Naive thymus-derived CD4-positive, alpha-beta T cell (primary cell): Measurements from ENCODE around the gene MAML2. TPM values are rescaled to one million over a fixed set of nuclear protein-coding genes. Genes with fewer than 3 reads are reported as not detected.

ENCODE experiments used
- ATAC-seq: fragments of 150-1000 bp; cut with Tn5 transposase; 2 replicates; pipeline ENCODE4 v1.10.0; 2021; ENCODE audit warnings: mild to moderate bottlenecking, moderate library complexity
- CTCF ChIA-PET: fragments of 350-600 bp; sonication (Branson Sonifier 250); formaldehyde crosslinking; loops from one replicate; lab custom pipeline; 2021; ENCODE audit warnings: antibody characterized with exemption; lab: Charles Lee
- POLR2A ChIA-PET: fragments of 350-600 bp; sonication (Branson Sonifier 250); formaldehyde crosslinking; loops from one replicate; lab custom pipeline; 2021; ENCODE audit warnings: antibody characterized with exemption, inconsistent platforms; lab: Charles Lee
- DNase-seq, 9 donors: peaks; one replicate each; pipeline versions ENCODE4 v3.0.0 to v3.0.0-alpha.2; 2020 to 2022; ENCODE audit warnings: mixed read lengths in 1 of 9
- H3K27ac ChIP-seq: one replicate; pipeline ENCODE4 v1.7.0; 2013; ENCODE audit warnings: mild to moderate bottlenecking, low read depth, low read length, moderate library complexity
- H3K27me3 ChIP-seq, 2 donors: one replicate each; pipeline ENCODE4 v1.7.0; 2013; ENCODE audit warnings: low read length in 2 of 2, mild to moderate bottlenecking in 2 of 2, moderate library complexity in 2 of 2; ENCODE audit not compliant: control insufficient read depth in 2 of 2, insufficient read depth in 2 of 2
- H3K36me3 ChIP-seq, 3 experiments: 1 replicate in 2 of 3; 2 replicates in 1 of 3; pipeline ENCODE4 v1.7.0; 2013; ENCODE audit warnings: low read length in 3 of 3, mild to moderate bottlenecking in 3 of 3, moderate library complexity in 1 of 3; ENCODE audit not compliant: insufficient read depth in 3 of 3, control insufficient read depth in 2 of 3
- H3K4me1 ChIP-seq, 2 donors: one replicate each; pipeline ENCODE4 v1.7.0; 2013; ENCODE audit warnings: low read length in 2 of 2, mild to moderate bottlenecking in 2 of 2, moderate library complexity in 1 of 2; ENCODE audit not compliant: control insufficient read depth in 2 of 2, insufficient read depth in 2 of 2
- H3K4me3 ChIP-seq: 2 replicates; pipeline ENCODE4 v1.7.0; 2013; ENCODE audit warnings: mild to moderate bottlenecking, low read length
- H3K9me3 ChIP-seq, 3 experiments: 1 replicate in 2 of 3; 2 replicates in 1 of 3; pipeline ENCODE4 v1.7.0; 2013; ENCODE audit warnings: low read length in 3 of 3; ENCODE audit not compliant: control insufficient read depth in 2 of 3
- H3K27ac Mint-ChIP-seq, 9 donors: one replicate each; pipeline ENCODE4 v1.8.0; 2020 to 2022; ENCODE audit warnings: mixed read lengths in 9 of 9, mild to moderate bottlenecking in 8 of 9, moderate library complexity in 5 of 9, inconsistent platforms in 2 of 9
- H3K27me3 Mint-ChIP-seq, 5 donors: one replicate each; pipeline ENCODE4 v1.8.0; 2021 to 2022; ENCODE audit warnings: mixed read lengths in 5 of 5, mild to moderate bottlenecking in 1 of 5
- H3K36me3 Mint-ChIP-seq, 5 donors: one replicate each; pipeline ENCODE4 v1.8.0; 2020 to 2022; ENCODE audit warnings: mixed read lengths in 5 of 5, mild to moderate bottlenecking in 3 of 5, inconsistent platforms in 1 of 5
- H3K4me1 Mint-ChIP-seq, 7 donors: one replicate each; pipeline ENCODE4 v1.8.0; 2020 to 2022; ENCODE audit warnings: mixed read lengths in 7 of 7, mild to moderate bottlenecking in 3 of 7, inconsistent platforms in 1 of 7
- H3K4me3 Mint-ChIP-seq, 10 donors: one replicate each; pipeline ENCODE4 v1.8.0; 2020 to 2022; ENCODE audit warnings: mild to moderate bottlenecking in 10 of 10, mixed read lengths in 10 of 10, moderate library complexity in 6 of 10, inconsistent platforms in 2 of 10
- H3K9me3 Mint-ChIP-seq, 11 donors: one replicate each; pipeline ENCODE4 v1.8.0; 2020 to 2022; ENCODE audit warnings: mixed read lengths in 11 of 11, mild to moderate bottlenecking in 4 of 11, inconsistent platforms in 1 of 11, moderate library complexity in 1 of 11
- intact Hi-C, 2 donors: fragments of 100-400 bp; cut with micrococcal nuclease; formaldehyde crosslinking; loops; one replicate each; pipeline ENCODE4 v1.15.1; 2023
- polyA plus RNA-seq, 2 donors: library from polyadenylated mRNA; unstranded; fragments of 300-500 nt; fragmentation: Illumina TruSeq; gene quantifications; one replicate each; pipeline ENCODE4 v1.2.3, GENCODE V29; 2021
- total RNA-seq, 6 experiments: library from RNA in 5 of 6; stranded (reverse) in 5 of 6; gene quantifications; 1 replicate in 5 of 6; 2 replicates in 1 of 6; pipeline ENCODE4 v1.2.3 and lab custom pipeline; 2021 to 2026

The MAML2 gene
- total and polyA plus RNA-seq, 7 experiments from 2014 or later = 12.6 to 81.3 (median 52.5) TPM

DNA sequence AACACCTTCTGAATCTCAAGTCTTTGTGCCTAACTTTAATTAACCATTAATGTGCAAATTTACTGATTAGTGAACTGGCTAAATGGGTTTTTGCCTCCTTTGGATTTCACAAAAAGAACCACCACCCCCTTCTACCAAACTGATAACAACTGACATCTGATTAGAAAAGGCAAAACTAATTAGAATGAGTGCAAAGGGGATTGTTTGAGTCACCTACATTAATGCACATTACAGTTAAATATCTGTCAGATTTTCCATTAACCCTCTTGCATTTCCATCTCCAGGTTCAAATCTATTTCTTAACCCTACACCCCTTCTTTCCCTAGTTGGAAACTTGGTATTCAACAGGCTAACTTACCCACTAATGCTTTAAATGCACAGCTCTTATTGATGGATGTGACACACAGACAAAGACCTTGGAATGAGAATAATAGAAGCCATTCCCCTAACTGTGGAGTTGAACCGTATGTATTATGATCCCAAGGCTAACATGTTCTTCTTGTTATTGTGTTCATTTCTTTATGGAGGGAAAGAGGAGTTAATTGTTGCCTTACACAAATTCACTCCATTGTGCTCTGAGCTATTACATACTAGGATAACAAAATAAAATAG is 257.6 kb downstream of the MAML2 start:
- peaks cover 0 to 11% of the 10 kb centered on the region in 2 donors for H3K4me1 ChIP-seq
- CTCF ChIA-PET = no interaction called here
- H3K27me3 ChIP-seq = no peaks in the 10 kb centered on the region
- DNase-seq (no peak), ATAC-seq (no peak)
- Mint-ChIP-seq H3K36me3 (peaks cover 0 to 42% (median 26%) of the 10 kb centered on the region in 5 donors), H3K4me1 (peaks cover 4 to 46% (median 22%) of the 10 kb centered on the region in 7 donors), H3K9me3 (peaks cover 0 to 2% (median 0%) of the 10 kb centered on the region in 11 donors), H3K27ac (peak overlapping the region in 4 of 9 donors; percentile 48 to 74 (median 51)), H3K27me3 (no peaks in the 10 kb centered on the region), H3K4me3 (peak overlapping the region in 2 of 10 donors; percentile 0 to 25)
- H3K9me3 ChIP-seq = no peaks in the 10 kb centered on the region
- no peak overlapping the region for H3K4me3 ChIP-seq
- POLR2A ChIA-PET = interaction anchor here (1.0 to 1.6 kb wide), 2 partner anchors 73 to 254 kb away, joined by 3 to 6 read pairs; no protein-coding TSS in a partner anchor
- H3K36me3 ChIP-seq = peaks cover 0 to 9% (median 0%) of the 10 kb centered on the region in 3 experiments
- H3K27ac ChIP-seq = no peak overlapping the region
- intact Hi-C loops = loop anchor here in 1 of 2 donors (2.0 kb wide), 1 partner anchor 15 kb away; no protein-coding TSS in a partner anchor

DNA sequence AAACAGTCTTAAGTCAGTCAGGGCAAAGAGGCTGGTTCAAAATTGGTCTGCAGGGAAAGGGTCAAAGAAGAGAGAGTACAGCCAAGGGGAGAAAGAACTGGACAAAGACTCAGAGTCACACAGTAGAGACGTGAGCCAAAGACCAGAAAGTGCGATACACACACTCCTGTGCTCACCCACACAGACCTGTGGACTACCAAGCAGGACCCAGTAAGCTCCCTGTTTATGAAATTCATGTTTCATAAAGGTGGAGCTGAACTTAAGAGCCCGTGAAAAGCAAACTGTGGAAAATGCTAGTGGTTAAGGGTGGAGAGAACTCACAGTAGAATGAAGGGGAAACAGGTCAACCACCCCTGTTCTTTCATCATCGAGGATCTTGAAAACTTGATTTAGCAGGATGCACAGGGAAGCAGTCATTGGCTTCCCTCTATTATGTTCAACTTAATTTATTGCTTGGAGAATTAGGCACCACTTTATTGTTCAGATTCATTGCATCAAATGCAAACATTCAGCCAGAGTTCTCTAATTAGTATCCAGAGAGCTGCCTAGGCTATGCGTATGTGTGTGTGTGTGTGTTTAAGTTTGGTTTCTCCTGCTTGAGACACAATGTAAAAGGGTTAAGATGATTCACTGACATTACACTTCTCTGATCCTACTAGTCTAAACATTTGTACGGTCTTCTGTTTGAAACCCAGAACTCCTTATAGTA is 258.2 kb downstream of the MAML2 start:
- H3K9me3 ChIP-seq = no peaks in the 10 kb centered on the region
- Mint-ChIP-seq H3K9me3 (peaks cover 0 to 2% (median 0%) of the 10 kb centered on the region in 11 donors), H3K4me3 (peak overlapping the region in 1 of 10 donors; percentile 0), H3K36me3 (peaks cover 0 to 45% (median 27%) of the 10 kb centered on the region in 5 donors), H3K27me3 (no peaks in the 10 kb centered on the region), H3K4me1 (peaks cover 11 to 51% (median 23%) of the 10 kb centered on the region in 7 donors), H3K27ac (peak overlapping the region in 4 of 9 donors; percentile 48 to 74 (median 58))
- H3K4me3 ChIP-seq = no peak overlapping the region
- no peak overlapping the region for H3K27ac ChIP-seq
- H3K27me3 ChIP-seq = no peaks in the 10 kb centered on the region
- ChIA-PET POLR2A (interaction anchor here (1.0 to 1.6 kb wide), 3 partner anchors 72 to 255 kb away, joined by 3 to 6 read pairs (median 3); no protein-coding TSS in a partner anchor), CTCF (no interaction called here)
- intact Hi-C loops = loop anchor here in 1 of 2 donors (2.0 kb wide), 1 partner anchor 14 kb away; no protein-coding TSS in a partner anchor
- ATAC-seq (no peak), DNase-seq (no peak)
- peaks cover 0 to 8% (median 0%) of the 10 kb centered on the region in 3 experiments for H3K36me3 ChIP-seq
- H3K4me1 ChIP-seq = peaks cover 0 to 11% of the 10 kb centered on the region in 2 donors

DNA sequence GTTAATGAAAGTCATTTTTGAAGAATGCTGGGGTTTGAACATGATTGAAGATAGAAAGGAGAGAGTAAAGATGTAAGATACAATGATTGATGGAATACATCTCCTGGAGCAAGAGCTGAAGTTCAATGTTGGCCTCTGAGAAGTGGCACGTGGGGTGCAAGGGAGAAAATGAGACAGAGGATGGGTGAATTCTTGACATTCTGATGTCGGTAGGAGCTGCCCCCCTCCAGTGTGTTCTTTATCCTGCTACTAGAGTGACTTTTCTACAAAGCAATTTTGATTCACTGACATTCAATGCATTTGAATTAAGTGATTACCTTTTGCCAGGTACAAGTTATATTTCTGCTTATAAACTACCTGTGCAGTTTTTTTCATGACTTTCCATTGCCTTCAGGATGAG is 260.1 kb downstream of the MAML2 start:
- Mint-ChIP-seq H3K4me1 (peaks cover 12 to 46% (median 27%) of the 10 kb centered on the region in 7 donors), H3K4me3 (no peak overlapping the region), H3K9me3 (peaks cover 0 to 4% (median 0%) of the 10 kb centered on the region in 11 donors), H3K36me3 (peaks cover 0 to 44% (median 17%) of the 10 kb centered on the region in 5 donors), H3K27ac (no peak overlapping the region), H3K27me3 (no peaks in the 10 kb centered on the region)
- CTCF ChIA-PET = no interaction called here
- Histone ChIP-seq H3K9me3 (no peaks in the 10 kb centered on the region), H3K27me3 (no peaks in the 10 kb centered on the region), H3K4me1 (peaks cover 0 to 6% of the 10 kb centered on the region in 2 donors), H3K4me3 (no peak overlapping the region), H3K36me3 (peaks cover 0 to 1% (median 0%) of the 10 kb centered on the region in 3 experiments), H3K27ac (no peak overlapping the region)
- no peak for DNase-seq
- intact Hi-C loops = no loop called here
- POLR2A ChIA-PET = no interaction called here
- no peak for ATAC-seq

DNA sequence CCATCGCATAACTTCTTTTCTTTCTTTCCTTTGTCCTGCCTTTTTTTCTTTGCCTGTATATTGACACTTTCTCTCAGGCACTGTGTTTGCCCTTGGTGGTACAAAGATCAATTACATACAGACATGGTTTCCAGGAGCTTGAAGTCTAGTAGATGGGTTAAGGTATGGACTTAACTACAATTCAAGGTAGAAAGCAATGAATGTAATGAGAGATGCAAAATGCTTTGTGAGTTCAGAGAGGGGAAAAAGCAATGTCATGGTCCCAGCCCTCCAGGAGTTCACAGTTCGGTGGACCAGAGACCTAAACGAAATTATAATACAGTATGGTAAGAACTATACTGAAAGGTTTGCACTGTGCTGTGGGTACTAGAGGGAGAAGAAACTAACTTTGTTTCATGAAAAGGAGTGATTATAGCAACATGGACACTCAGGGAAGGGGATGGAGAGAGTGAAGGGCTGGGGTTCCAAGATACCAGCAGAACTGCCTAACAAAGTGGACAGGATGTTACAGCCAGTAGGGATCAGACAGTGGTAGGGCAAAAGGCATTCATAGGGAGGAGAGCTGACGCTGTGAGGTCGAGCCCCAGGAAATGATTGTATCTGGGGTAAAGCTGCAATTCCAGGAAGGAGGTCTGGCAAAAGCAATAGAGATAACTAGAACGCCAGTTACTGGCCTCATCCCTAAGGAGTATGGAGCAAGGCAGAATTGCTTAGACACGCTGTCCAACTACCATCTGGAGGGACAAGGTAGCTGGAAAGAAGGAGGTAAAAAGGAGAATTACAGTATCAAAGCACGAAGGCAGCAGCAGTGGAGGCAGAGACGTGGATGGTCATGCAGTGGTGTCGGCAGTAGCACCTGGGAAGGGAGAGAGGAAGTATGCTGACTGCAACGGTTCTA is 260.7 kb downstream of the MAML2 start:
- Histone ChIP-seq H3K9me3 (no peaks in the 10 kb centered on the region), H3K4me1 (peaks cover 0 to 6% of the 10 kb centered on the region in 2 donors), H3K27ac (no peak overlapping the region), H3K36me3 (peaks cover 0 to 4% (median 0%) of the 10 kb centered on the region in 3 experiments), H3K27me3 (no peaks in the 10 kb centered on the region), H3K4me3 (no peak overlapping the region)
- ChIA-PET CTCF (interaction anchor here (0.6 to 1.2 kb wide), 2 partner anchors 260 to 261 kb away, joined by 3 read pairs; partner anchors contain the start of gene MAML2), POLR2A (no interaction called here)
- Mint-ChIP-seq H3K4me3 (no peak overlapping the region), H3K4me1 (peaks cover 8 to 46% (median 33%) of the 10 kb centered on the region in 7 donors), H3K9me3 (peaks cover 0 to 4% (median 0%) of the 10 kb centered on the region in 11 donors), H3K27ac (no peak overlapping the region), H3K36me3 (peaks cover 0 to 39% (median 16%) of the 10 kb centered on the region in 5 donors), H3K27me3 (no peaks in the 10 kb centered on the region)
- no peak for DNase-seq
- no peak for ATAC-seq
- intact Hi-C loops = no loop called here

DNA sequence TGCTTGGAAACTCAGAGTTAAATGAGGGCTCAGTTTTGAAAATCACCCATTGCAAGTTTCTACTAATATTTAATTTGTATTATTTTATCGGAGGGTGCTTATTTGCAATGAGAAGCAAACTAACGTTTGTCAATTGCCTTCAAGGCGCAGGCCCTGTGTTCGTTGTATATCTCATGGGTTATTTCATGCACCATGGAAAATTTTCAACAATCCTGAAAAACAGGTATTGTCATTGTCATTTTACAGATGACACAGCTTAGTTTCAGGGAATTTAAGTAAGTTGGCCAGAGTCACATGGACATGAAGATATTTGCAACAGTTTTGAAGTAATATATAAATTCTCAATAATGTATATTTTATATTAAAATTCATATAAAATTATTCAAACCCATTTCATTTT is 261.4 kb downstream of the MAML2 start:
- no peaks in the 10 kb centered on the region for H3K27me3 ChIP-seq
- H3K9me3 ChIP-seq = no peaks in the 10 kb centered on the region
- ATAC-seq (no peak), DNase-seq (no peak)
- H3K36me3 ChIP-seq = peaks cover 0 to 6% (median 0%) of the 10 kb centered on the region in 3 experiments
- CTCF ChIA-PET = interaction anchor here (1.0 to 1.2 kb wide), 2 partner anchors 246 to 262 kb away, joined by 3 read pairs; partner anchors contain the start of gene MAML2
- intact Hi-C loops = no loop called here
- peaks cover 0 to 6% of the 10 kb centered on the region in 2 donors for H3K4me1 ChIP-seq
- H3K4me3 ChIP-seq = no peak overlapping the region
- H3K36me3 Mint-ChIP-seq = peaks cover 0 to 37% (median 16%) of the 10 kb centered on the region in 5 donors
- no peak overlapping the region for H3K27ac ChIP-seq
- no peak overlapping the region for H3K4me3 Mint-ChIP-seq
- peaks cover 5 to 43% (median 37%) of the 10 kb centered on the region in 7 donors for H3K4me1 Mint-ChIP-seq
- peaks cover 0 to 4% (median 0%) of the 10 kb centered on the region in 11 donors for H3K9me3 Mint-ChIP-seq
- H3K27me3 Mint-ChIP-seq = no peaks in the 10 kb centered on the region
- POLR2A ChIA-PET = no interaction called here
- H3K27ac Mint-ChIP-seq = no peak overlapping the region

DNA sequence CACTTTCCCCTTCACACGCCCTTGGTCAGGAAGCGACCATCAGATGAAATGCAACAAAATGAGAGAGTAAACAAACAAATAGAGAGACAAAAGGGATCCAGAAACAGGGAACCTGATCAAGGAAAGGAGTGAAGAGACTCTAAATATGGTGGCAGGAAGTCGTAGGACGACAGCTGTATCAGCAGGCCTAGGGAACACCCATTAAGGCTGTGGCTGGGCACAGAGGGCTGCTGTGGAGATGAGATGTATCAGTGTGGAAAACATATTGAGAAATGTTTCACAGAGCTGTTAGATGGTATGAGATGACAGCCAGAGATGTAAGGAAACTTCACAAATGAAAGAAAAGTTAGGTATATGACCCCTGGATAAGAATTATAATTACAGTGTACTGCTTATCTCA is 263.3 kb downstream of the MAML2 start:
- H3K9me3 Mint-ChIP-seq = peaks cover 0 to 4% (median 0%) of the 10 kb centered on the region in 11 donors
- Histone ChIP-seq H3K27ac (no peak overlapping the region), H3K4me3 (no peak overlapping the region), H3K36me3 (peaks cover 0 to 13% (median 0%) of the 10 kb centered on the region in 3 experiments), H3K4me1 (peaks cover 0 to 13% of the 10 kb centered on the region in 2 donors), H3K27me3 (no peaks in the 10 kb centered on the region), H3K9me3 (no peaks in the 10 kb centered on the region)
- ChIA-PET POLR2A (interaction anchor here (0.5 kb wide), 1 partner anchor 9 kb away, joined by 3 read pairs; no protein-coding TSS in a partner anchor), CTCF (no interaction called here)
- H3K4me1 Mint-ChIP-seq = peaks cover 15 to 56% (median 51%) of the 10 kb centered on the region in 7 donors
- DNase-seq (no peak), ATAC-seq (no peak)
- intact Hi-C loops = no loop called here
- H3K27me3 Mint-ChIP-seq = no peaks in the 10 kb centered on the region
- H3K4me3 Mint-ChIP-seq = peak overlapping the region in 1 of 10 donors; percentile 0
- H3K27ac Mint-ChIP-seq = peak overlapping the region in 4 of 9 donors; percentile 0 to 79 (median 30)
- peaks cover 0 to 35% (median 14%) of the 10 kb centered on the region in 5 donors for H3K36me3 Mint-ChIP-seq
